Adrenal gland (tissue), 5 donors: Measurements from ENCODE around the gene KLHL22.

Source experiments
- POLR2A ChIP-seq, 2 donors: fragments of 450-650 bp; IDR thresholded peaks; one replicate each; pipeline ENCODE4 v1.6.1; 2017; ENCODE audit warnings: antibody characterized with exemption in 2 of 2, mild to moderate bottlenecking in 2 of 2, moderate library complexity in 1 of 2
- TF ChIP-seq, protein P1 (sequence below), 6 experiments: fragments of 450-650 bp in 4 of 6; fragments of 200-600 bp in 2 of 6; sonication (generic) in 1 of 6; IDR thresholded peaks; 1 replicate in 5 of 6; 2 replicates in 1 of 6; pipeline versions ENCODE4 v1.5.1 to v1.8.0; 2016 to 2021; ENCODE audit warnings: antibody characterized with exemption in 6 of 6, mild to moderate bottlenecking in 2 of 6, moderate library complexity in 1 of 6
- donor health status: DM: no; HTN: no; CAD: no.

DNA sequence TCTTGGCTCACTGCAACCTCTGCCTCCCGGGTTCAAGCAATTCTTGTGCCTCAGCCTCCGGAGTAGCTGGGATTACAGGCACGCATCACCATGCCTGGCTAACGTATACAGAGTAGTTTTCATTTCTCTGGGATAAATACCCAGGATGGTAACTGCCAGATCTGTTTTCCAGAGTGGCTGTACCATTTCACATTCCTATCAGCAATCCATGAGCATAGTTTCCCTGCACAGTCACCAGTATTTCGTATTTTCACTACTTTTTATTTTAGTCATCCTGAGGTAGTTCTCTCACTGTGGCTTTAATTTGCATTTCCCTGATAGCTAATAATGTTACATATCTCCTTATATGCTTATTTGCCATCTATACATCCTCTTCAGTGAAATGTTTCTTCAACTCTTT lies 47.0 kb downstream of the KLHL22 start:
- TF ChIP-seq, protein P1, sequence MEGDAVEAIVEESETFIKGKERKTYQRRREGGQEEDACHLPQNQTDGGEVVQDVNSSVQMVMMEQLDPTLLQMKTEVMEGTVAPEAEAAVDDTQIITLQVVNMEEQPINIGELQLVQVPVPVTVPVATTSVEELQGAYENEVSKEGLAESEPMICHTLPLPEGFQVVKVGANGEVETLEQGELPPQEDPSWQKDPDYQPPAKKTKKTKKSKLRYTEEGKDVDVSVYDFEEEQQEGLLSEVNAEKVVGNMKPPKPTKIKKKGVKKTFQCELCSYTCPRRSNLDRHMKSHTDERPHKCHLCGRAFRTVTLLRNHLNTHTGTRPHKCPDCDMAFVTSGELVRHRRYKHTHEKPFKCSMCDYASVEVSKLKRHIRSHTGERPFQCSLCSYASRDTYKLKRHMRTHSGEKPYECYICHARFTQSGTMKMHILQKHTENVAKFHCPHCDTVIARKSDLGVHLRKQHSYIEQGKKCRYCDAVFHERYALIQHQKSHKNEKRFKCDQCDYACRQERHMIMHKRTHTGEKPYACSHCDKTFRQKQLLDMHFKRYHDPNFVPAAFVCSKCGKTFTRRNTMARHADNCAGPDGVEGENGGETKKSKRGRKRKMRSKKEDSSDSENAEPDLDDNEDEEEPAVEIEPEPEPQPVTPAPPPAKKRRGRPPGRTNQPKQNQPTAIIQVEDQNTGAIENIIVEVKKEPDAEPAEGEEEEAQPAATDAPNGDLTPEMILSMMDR (IDR thresholded peaks at IDR 0.05) = no peak
- TF ChIP-seq POLR2A (IDR thresholded peaks at IDR 0.05) = no peak
